Mesodermal cell (in vitro differentiated cells): Measurements from ENCODE around the gene PDE8A.
"Not testable (repeated sequence)": the region's sequence is repeated elsewhere in the genome, so short reads cannot be mapped to it uniquely, and the experiment has no call there.

Source experiments
- H3K27ac ChIP-seq: 2 replicates; pipeline ENCODE4 v1.7.0; 2013; ENCODE audit warnings: mild to moderate bottlenecking, low read depth, low read length, moderate library complexity; ENCODE audit not compliant: severe bottlenecking
- H3K36me3 ChIP-seq: 2 replicates; pipeline ENCODE4 v1.7.1; 2013; ENCODE audit warnings: mild to moderate bottlenecking, low read length, moderate library complexity; ENCODE audit not compliant: control insufficient read depth, insufficient read depth
- H3K4me1 ChIP-seq: one replicate; pipeline ENCODE4 v1.7.1; 2013; ENCODE audit warnings: mild to moderate bottlenecking, low read length; ENCODE audit not compliant: insufficient read depth, control insufficient read depth, poor library complexity, severe bottlenecking
- H3K4me3 ChIP-seq: 2 replicates; pipeline ENCODE4 v1.7.0; 2013; ENCODE audit warnings: low read length, control low read depth, mild to moderate bottlenecking; ENCODE audit not compliant: insufficient read depth, poor library complexity, severe bottlenecking; ENCODE audit errors: extremely low read depth
- H3K9me3 ChIP-seq: 2 replicates; pipeline ENCODE4 v1.7.1; 2013; ENCODE audit warnings: mild to moderate bottlenecking, low read length, moderate library complexity; ENCODE audit not compliant: control insufficient read depth
- WGBS, 2 experiments: methylation state at CpG; one replicate each; pipeline ENCODE4 v1.1.5; 2013; ENCODE audit warnings: missing lambda C conversion rate in 2 of 2; ENCODE audit not compliant: insufficient coverage in 2 of 2; 5-methylcytosine and 5-hydroxymethylcytosine counted together

PDE8A gene

DNA sequence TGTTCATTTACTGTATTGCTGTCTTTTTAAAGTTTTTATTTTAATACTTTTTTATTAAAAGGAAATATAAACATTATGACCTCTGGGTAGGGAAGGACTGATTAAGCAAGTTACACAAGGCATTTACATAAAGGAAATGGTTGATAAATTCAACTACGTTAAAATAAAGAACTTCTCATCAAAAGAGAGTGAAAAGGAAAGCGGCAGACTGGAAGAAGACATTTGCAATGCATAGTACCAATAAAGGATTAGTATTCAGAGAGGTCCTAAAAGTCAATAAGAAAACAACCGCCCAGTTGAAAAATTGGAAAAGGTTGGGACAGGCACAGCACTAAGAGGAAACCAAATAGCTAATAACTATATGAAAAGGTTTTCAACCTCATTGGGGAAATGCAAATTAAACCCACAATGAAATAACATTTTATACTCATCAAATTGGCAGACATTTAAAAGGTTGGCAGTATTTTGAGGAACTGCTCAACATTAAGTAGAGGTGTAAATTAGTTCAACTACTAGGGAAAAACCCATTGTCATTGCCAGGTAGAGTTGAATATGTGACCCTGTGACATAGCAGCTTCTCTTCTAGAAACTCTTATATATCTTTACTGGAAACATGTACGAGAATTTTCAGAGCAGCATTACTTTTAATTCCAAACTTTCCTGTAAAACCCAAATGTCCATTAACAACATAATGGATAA, 9.5 kb downstream of the PDE8A start:
- WGBS, 2 experiments, result 70% methylated on average over 2 of the region's 4 CpGs; no CpG with 5 or more reads in 1 of the 2 experiments
- Histone ChIP-seq H3K4me1 (peaks cover 8% of the 10 kb centered on the region), H3K36me3 (no peaks in the 10 kb centered on the region), H3K9me3 (no peaks in the 10 kb centered on the region), H3K27ac (no peak overlapping the region), H3K4me3 (no peak overlapping the region)

DNA sequence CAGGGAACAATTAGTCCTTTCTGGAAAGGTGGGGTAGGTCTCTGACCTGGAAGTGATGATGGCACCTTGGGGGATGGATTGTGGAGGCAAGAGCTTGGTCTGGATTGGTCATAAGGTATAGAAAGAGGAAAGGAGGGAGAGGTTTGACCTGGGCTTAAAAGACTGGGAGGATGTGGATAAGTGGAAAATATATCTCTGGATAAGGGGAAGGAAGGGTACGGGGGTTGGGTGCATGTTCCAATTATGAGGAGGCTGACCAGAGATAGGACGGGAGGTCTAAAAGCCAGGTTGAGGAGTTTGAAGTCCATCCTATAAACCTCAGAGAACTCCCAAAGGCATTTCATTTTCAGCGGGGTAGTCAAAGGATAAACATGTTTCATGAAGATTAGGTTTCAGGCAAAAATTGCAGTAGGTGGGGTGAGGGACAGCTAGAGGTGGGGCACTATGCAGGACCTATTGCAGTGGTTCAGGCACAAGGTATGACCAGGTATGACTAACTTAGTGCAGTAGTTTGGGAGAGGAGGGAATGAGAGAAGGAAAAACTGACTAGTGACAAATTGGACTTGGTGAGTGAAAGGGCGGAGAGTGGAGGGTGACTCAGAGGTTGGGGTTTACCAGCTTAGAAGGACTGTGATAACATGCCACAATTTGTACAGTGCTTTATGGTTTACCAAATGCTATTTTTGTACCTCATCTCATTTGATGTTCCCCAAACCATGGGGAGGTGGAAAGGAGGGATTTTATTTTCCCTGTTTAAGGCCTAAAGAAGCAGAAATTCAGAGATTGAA, 10.7 kb downstream of the PDE8A start:
- no peak overlapping the region for H3K27ac ChIP-seq
- H3K36me3 ChIP-seq, result no peaks in the 10 kb centered on the region
- no peak overlapping the region for H3K4me3 ChIP-seq
- 85 to 97% methylated on average over 3 of the region's 4 CpGs for WGBS, 2 experiments
- H3K4me1 ChIP-seq, result peaks cover 8% of the 10 kb centered on the region
- H3K9me3 ChIP-seq, result no peaks in the 10 kb centered on the region

DNA sequence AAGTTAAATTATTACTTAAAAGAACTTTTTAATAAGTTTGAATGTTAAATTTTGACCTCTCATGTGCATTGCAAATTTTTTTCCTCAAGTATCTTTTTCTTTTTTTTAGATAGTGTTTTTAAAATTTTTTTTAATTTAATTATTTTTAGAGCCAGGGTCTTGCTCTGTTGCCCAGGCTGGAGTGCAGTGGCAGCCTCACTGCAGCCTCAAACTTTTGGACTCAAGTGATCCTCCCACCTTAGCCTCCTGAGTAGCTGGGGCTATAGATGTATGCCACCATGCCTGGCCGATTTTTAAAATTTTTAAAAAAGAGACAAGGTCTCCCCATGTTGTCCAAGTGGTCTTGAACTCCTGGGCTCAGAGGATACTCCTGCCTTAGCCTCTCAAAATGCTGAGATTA, 14.4 kb downstream of the PDE8A start:
- Histone ChIP-seq H3K36me3 (no peaks in the 10 kb centered on the region), H3K4me3 (no peak overlapping the region), H3K27ac (no peak overlapping the region), H3K9me3 (no peaks in the 10 kb centered on the region), H3K4me1 (peaks cover 8% of the 10 kb centered on the region)
- whole genome bisulfite sequencing, 2 experiments, result 100% methylated on average over 1 of the region's 1 CpG; no CpG with 5 or more reads in 1 of the 2 experiments

DNA sequence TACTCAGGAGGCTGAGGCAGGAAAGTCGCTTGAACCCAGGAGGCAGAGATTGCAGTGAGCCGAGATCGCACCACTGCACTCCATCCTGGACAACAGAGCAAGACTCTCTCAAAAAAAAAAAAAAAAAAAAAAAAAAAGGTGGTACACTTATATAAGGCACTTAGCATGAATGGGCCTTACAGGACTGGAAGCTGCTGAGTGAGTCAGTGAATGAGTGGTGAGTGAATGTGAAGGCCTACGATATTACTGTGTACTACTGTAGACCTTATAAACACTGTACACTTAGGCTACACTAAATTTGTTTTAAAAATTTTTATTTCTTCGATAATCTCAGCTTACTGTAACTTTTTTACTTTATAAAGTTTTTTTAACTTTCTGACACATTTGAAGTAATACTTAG, 15.1 kb downstream of the PDE8A start:
- not testable (repeated sequence) for H3K36me3 ChIP-seq, H3K4me1 ChIP-seq, H3K27ac ChIP-seq, H3K4me3 ChIP-seq, H3K9me3 ChIP-seq
- WGBS, 2 experiments, result no CpG with 5 or more reads among the region's 5 CpGs

DNA sequence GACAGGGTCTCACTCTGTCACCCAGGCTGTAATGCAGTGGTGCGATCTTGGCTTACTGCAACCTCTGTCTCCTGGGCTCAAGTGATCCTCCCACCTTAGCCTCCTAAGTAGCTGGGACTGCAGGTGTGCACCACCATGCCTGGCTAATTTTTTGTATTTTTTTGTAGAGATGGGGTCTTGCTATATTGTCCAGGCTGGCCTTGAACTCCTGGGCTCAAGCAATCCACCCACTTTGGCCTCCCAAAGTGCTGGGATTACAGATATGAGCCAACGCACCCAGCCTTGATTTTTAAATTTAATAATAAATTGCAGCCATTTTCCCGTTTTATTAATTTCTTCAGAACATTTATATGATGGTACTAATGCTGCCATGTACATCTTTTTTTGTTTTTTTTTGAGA, 15.6 kb downstream of the PDE8A start:
- H3K4me1 ChIP-seq, H3K36me3 ChIP-seq, H3K27ac ChIP-seq, H3K4me3 ChIP-seq, H3K9me3 ChIP-seq: not testable (repeated sequence)
- 100% methylated on average over 1 of the region's 3 CpGs for WGBS, 2 experiments

DNA sequence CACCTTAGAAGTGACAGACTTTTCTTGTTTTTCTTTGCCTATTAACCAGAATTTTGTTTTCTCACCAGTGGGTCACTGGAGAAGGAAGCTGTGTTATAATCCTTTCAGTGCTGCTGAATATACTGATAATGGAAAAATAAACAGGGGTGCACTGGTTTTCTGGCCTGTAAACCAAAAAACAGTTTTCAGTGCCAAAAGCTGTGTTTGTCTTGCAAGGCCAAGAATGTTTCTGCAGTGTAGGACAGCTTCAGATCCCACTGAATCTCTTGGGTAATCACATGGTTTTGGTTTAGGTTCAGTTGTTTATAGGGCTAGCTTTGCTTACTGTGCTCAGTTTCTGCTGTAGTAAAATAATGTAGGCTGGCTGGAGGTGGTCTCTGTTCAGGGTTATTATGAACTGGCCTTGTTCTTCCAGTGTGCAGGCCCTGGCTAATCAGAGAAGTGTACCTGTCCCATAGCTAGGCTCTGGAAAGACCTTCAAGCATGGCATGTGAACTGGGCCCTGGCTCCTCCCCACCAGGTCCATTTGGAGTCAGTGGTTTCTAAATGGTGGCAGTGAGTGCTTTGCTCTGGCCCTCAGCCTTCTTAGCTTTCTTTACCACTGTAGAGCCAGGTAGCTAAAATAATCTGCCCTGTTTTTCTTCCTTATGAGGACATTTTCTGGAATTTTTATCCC, 18.7 kb downstream of the PDE8A start:
- H3K4me3 ChIP-seq, result no peak overlapping the region
- no peak overlapping the region for H3K27ac ChIP-seq
- H3K9me3 ChIP-seq, result no peaks in the 10 kb centered on the region
- no peaks in the 10 kb centered on the region for H3K36me3 ChIP-seq
- H3K4me1 ChIP-seq, result peaks cover 6% of the 10 kb centered on the region

DNA sequence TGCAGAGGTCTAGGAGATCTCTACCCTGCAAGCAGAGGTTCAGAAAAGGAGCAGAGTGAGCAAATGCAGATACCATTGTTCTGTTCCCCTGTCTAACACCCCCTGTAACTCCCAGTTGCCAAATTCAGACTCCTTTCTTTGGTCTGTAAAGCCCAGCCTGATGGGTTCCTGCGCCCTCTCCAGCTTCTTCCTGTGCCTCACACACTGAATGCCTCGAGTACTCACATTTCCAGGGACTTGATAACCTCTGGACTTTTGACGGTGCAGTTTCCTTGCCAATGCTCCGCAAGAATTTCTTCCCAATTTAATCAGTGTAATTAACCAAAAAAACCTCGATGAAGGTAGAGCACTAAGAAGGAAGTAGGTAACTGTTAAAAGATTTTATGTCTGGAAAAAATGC, 19.3 kb downstream of the PDE8A start:
- no peak overlapping the region for H3K27ac ChIP-seq

DNA sequence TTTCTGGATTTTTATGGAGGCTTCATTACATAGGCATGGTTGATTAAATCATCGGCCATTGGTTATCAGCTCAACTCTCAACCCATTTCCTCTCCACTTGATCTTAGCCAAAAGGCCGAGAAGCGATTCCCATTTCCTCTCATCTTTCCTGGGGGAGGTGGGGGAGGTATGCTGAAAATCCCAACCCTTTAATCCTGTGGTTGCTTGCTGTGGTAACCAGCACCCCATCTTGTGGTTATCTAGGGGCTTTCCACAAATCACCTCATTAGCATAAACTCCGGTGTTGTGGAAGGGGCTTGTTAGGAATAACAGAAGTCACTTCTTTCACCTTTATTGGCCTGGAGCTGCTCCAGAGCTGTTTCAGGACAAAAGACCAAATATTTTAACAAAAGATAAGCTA, 20.9 kb downstream of the PDE8A start:
- no CpG with 5 or more reads among the region's 4 CpGs for WGBS, 2 experiments
- H3K36me3 ChIP-seq, result no peaks in the 10 kb centered on the region
- no peak overlapping the region for H3K27ac ChIP-seq
- peaks cover 6% of the 10 kb centered on the region for H3K4me1 ChIP-seq
- H3K4me3 ChIP-seq, result no peak overlapping the region
- H3K9me3 ChIP-seq, result no peaks in the 10 kb centered on the region

More for the DNA sequence above, 19.3 kb downstream of the PDE8A start:
- no peak overlapping the region for H3K4me3 ChIP-seq
- no peaks in the 10 kb centered on the region for H3K9me3 ChIP-seq
- H3K4me1 ChIP-seq, result peaks cover 6% of the 10 kb centered on the region
- no peaks in the 10 kb centered on the region for H3K36me3 ChIP-seq
- WGBS, 2 experiments, result 77 to 97% methylated on average over 2 to 3 of the region's 5 CpGs

DNA sequence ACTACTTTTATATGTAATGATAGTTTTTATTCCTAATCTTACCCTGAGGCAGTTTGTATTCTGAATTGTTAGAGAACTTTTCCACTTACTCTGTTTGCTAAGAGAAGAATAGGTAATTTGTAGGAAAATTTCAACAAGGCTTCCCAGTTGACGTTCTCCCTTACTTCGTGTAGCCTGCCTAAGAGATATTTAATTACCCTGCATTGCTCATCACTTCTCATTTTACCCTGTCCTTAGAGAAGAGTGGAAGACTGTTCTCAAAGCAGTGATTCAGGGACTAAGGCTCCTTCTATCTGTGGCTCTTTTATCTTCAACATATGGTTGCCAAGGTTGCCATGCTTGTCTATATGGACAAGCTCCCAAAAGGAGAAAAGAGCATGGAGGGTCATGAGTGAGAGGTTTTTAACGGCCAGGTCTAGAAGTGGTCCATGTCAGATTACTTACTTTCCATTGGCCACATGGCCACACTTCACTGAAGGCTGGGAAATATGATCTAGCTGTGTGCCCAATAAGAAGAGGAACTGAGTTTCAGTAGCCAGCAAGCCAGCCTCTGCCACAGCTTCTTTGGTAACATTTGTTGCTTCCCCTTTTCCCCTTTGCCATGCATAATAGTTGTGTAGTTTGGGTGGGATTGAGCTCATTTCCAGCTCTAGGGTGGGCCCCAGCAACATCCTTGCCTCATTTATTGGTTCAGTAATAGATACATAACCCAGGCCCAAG, 22.1 kb downstream of the PDE8A start:
- H3K36me3 ChIP-seq, result no peaks in the 10 kb centered on the region
- H3K4me3 ChIP-seq, result no peak overlapping the region
- H3K9me3 ChIP-seq, result no peaks in the 10 kb centered on the region
- peaks cover 6% of the 10 kb centered on the region for H3K4me1 ChIP-seq
- no CpG with 5 or more reads among the region's 3 CpGs for WGBS, 2 experiments
- no peak overlapping the region for H3K27ac ChIP-seq

DNA sequence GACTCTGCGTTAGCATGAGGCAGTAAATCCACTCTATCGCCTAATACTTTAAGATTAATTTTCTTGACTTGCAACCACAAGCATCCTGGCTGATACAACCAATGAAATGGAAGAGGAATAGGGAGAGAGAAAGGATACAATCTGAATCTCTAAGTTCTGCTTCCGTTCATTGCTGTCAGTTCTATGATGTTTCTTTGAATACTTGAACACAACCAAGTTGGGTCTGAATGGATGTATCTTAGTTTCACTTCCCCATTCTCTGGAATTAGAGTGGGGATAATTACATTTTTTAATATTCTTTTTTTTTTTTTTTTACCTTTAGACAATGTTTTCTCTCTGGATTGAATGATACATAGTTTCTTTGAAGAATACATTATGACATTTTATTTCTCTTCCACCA, 22.9 kb downstream of the PDE8A start:
- WGBS, 2 experiments, result 92 to 100% methylated on average over 2 of the region's 3 CpGs
- Histone ChIP-seq H3K4me1 (peaks cover 6% of the 10 kb centered on the region), H3K27ac (no peak overlapping the region), H3K36me3 (no peaks in the 10 kb centered on the region), H3K4me3 (no peak overlapping the region), H3K9me3 (no peaks in the 10 kb centered on the region)
